Measurements from ENCODE around the gene PWWP2B.

The PWWP2B gene

DNA sequence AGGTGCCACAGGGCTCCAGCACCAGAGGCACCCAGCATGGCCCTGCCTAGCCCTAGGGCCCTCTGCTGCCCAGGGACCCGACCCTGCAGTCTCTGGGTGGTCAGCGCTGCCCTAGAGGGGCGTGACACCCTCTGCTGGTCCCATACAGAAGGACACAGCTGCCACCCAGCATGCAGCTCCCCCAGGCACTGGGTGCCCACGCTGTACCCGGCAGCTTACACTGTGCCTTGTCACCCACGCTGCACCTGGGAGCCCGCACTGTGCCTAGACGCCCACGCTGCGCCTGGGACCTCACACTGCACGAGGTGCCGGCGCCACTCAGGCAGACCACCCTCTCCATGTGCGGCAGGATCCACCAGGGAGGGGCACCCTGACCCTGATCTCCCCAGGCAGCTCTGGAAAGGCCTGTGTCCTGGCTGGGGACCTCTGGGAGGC, 55.2 kb downstream of the PWWP2B start:
- ChIA-PET CTCF (no interaction called here), POLR2A (no interaction called here)
- TF ChIP-seq FOXK2 (IDR thresholded peaks at IDR 0.05) = no peak
- TF ChIP-seq, protein P1, sequence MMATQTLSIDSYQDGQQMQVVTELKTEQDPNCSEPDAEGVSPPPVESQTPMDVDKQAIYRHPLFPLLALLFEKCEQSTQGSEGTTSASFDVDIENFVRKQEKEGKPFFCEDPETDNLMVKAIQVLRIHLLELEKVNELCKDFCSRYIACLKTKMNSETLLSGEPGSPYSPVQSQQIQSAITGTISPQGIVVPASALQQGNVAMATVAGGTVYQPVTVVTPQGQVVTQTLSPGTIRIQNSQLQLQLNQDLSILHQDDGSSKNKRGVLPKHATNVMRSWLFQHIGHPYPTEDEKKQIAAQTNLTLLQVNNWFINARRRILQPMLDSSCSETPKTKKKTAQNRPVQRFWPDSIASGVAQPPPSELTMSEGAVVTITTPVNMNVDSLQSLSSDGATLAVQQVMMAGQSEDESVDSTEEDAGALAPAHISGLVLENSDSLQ (IDR thresholded peaks at IDR 0.05) = no peak
- TF ChIP-seq SUZ12 (IDR thresholded peaks at IDR 0.05) = no peak
- TF ChIP-seq ZNF384 (IDR thresholded peaks at IDR 0.05) = no peak
- TF ChIP-seq FOXA1 (IDR thresholded peaks at IDR 0.05) = no peak
- TF ChIP-seq SP1 (IDR thresholded peaks at IDR 0.05) = no peak
- no peak for TF ChIP-seq NFRKB (IDR thresholded peaks at IDR 0.05)
- no peak for TF ChIP-seq FOXM1 (IDR thresholded peaks at IDR 0.05; ENCODE audit: borderline replicate concordance)
- no peak for TF ChIP-seq LEF1 (IDR thresholded peaks at IDR 0.05; ENCODE audit: borderline replicate concordance)
- TF ChIP-seq L3MBTL2 (conservative IDR thresholded peaks at IDR 0.05) = no peak
- TF ChIP-seq ARNT (IDR thresholded peaks at IDR 0.05) = no peak
- no peak for TF ChIP-seq TARDBP (IDR thresholded peaks at IDR 0.05)
- TF ChIP-seq ELF4 (IDR thresholded peaks at IDR 0.05) = no peak
- TF ChIP-seq HDGF (IDR thresholded peaks at IDR 0.05; ENCODE audit: borderline replicate concordance) = no peak
- no peak for TF ChIP-seq CTBP1 (IDR thresholded peaks at IDR 0.05; ENCODE audit: borderline replicate concordance)
- no peak for TF ChIP-seq BHLHE40 (IDR thresholded peaks at IDR 0.05; ENCODE audit: borderline replicate concordance)
- no peak for DNase-seq (ENCODE audit: extremely low spot score)

DNA sequence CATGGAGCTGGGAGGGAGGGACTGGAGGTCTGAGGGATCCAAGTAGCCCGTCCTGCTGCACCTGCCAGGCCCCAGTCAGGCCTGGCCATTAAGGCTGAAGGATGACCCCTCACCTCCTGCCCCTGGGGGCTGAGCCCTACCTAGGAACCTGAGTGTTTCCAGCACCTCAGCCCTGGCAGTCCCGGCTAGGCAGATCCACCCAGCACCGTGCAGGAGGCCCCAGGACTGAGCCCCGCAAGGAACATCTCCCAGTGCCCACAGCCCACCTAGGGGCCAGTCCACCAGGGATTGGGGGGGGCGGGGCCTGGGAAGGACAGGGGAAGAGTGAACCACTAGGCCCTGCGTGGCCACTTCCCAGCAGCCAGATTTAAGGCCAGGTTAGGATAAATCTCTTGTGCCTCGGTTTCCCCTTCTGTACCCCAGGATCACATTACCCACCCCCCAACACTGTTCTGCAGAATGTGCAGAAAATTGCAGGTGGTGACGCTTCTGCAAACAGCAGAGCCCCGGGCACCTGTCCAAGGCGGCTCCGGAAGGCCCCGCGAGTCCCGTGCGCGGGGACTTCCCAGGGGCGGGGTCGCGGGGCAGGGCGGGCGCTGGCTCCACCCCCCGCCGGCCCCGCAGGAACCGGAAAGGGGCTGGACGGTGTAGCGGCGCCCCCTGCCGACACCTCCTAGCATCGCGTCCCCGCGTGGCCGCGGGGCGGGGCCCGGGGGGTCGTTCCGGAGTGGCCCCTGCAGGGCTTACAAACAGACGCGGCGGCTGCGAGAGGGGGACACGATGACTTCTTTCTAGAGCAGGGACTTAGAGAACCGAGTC, 55.9 kb downstream of the PWWP2B start:
- peak; percentile 95 for DNase-seq (ENCODE audit: extremely low spot score)
- POLR2A ChIA-PET = no interaction called here
- CTCF ChIA-PET = no interaction called here
- TF ChIP-seq ZNF384 (IDR thresholded peaks at IDR 0.05) (no peak), FOXM1 (IDR thresholded peaks at IDR 0.05; ENCODE audit: borderline replicate concordance) (peak; percentile 71; the same call in 1 of the 2 replicates)

DNA sequence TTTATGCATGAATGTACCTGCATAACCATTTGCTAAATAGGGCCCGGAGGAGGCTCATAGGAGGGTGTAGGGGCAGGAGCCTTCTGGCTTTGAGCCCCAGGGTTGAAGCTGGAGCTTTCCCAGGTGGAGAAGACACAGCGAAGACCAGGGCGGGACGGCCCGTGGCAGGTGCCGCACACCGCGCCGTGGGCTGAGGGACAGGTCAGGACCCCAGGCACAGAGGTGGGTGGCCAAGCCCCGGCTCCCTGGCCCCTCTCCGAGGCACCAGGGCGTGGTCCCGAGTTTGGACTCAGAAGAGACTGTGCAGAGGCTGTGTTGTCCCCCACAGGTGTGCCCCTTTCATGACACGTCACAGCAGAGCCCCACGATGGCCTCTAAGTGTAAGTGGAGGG, 56.5 kb downstream of the PWWP2B start:
- no peak for TF ChIP-seq FOXM1 (IDR thresholded peaks at IDR 0.05; ENCODE audit: borderline replicate concordance)
- TF ChIP-seq FOXA1 (IDR thresholded peaks at IDR 0.05) = no peak
- no peak for TF ChIP-seq BHLHE40 (IDR thresholded peaks at IDR 0.05; ENCODE audit: borderline replicate concordance)
- no peak for TF ChIP-seq L3MBTL2 (conservative IDR thresholded peaks at IDR 0.05)
- TF ChIP-seq ELF4 (IDR thresholded peaks at IDR 0.05) = no peak
- TF ChIP-seq SP1 (IDR thresholded peaks at IDR 0.05) = no peak
- TF ChIP-seq LEF1 (IDR thresholded peaks at IDR 0.05; ENCODE audit: borderline replicate concordance) = no peak
- TF ChIP-seq FOXK2 (IDR thresholded peaks at IDR 0.05) = no peak
- no peak for TF ChIP-seq HDGF (IDR thresholded peaks at IDR 0.05; ENCODE audit: borderline replicate concordance)
- TF ChIP-seq, protein P1 (IDR thresholded peaks at IDR 0.05) = no peak
- ChIA-PET POLR2A (no interaction called here), CTCF (no interaction called here)
- DNase-seq (ENCODE audit: extremely low spot score) = no peak

DNA sequence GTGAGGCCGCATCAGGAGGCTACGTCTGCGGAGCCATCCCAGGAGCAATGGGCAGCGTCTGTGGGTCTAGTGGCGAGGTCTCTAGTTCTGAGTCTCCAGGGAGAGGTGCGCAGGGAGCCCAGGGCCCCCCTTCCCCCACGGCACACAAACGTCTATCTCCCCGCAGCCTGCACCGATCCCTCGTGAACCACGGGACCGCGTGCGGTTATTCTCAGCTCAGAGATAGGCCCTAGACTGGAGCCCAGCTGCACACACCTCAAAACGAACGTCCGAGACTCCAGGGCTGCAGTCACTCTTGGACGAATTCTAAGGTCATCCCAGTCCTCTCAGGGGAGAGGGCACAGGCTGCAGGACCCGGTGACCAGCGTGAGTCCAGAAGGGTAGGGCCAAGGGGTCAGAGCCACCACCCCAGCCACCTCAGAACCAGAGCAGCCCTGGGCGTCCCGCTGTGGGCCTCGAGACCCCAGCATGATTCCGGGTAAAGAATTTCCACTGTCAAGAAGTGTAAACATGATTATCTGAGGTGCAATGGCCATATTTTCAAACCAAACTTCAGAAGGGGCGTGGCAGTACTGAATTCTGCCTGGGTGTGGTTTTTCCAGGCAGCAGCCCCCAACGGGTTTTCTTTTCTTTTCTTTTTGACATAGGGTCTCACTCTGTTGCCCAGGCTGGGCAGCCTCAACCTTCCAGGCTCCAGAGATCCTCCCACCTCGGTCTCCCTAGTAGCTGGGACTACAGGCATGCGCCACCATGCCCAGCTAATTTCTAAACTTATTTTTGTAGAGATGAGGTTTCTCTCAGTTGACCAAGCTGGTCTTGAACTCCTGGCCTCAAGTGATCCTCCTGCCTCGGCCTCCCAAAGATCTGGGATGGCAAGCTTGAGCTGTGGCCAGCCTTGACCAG, 57.5 kb downstream of the PWWP2B start:
- POLR2A ChIA-PET = no interaction called here
- TF ChIP-seq HDGF (IDR thresholded peaks at IDR 0.05; ENCODE audit: borderline replicate concordance) (no peak), L3MBTL2 (conservative IDR thresholded peaks at IDR 0.05) (no peak), ELF4 (IDR thresholded peaks at IDR 0.05) (no peak), NFRKB (IDR thresholded peaks at IDR 0.05) (no peak), SP1 (IDR thresholded peaks at IDR 0.05) (no peak), TARDBP (IDR thresholded peaks at IDR 0.05) (no peak), SUZ12 (IDR thresholded peaks at IDR 0.05) (no peak), BHLHE40 (IDR thresholded peaks at IDR 0.05; ENCODE audit: borderline replicate concordance) (no peak), ARNT (IDR thresholded peaks at IDR 0.05) (no peak), ZNF384 (IDR thresholded peaks at IDR 0.05) (no peak), FOXA1 (IDR thresholded peaks at IDR 0.05) (no peak), LEF1 (IDR thresholded peaks at IDR 0.05; ENCODE audit: borderline replicate concordance) (no peak), FOXK2 (IDR thresholded peaks at IDR 0.05) (no peak), FOXM1 (IDR thresholded peaks at IDR 0.05; ENCODE audit: borderline replicate concordance) (no peak), CTBP1 (IDR thresholded peaks at IDR 0.05; ENCODE audit: borderline replicate concordance) (no peak)
- TF ChIP-seq, protein P1 (IDR thresholded peaks at IDR 0.05) = no peak
- CTCF ChIA-PET = interaction anchor here (1.0 kb wide), 1 partner anchor 94 kb away, joined by 3 read pairs; no protein-coding TSS in a partner anchor
- DNase-seq (ENCODE audit: extremely low spot score) = no peak

DNA sequence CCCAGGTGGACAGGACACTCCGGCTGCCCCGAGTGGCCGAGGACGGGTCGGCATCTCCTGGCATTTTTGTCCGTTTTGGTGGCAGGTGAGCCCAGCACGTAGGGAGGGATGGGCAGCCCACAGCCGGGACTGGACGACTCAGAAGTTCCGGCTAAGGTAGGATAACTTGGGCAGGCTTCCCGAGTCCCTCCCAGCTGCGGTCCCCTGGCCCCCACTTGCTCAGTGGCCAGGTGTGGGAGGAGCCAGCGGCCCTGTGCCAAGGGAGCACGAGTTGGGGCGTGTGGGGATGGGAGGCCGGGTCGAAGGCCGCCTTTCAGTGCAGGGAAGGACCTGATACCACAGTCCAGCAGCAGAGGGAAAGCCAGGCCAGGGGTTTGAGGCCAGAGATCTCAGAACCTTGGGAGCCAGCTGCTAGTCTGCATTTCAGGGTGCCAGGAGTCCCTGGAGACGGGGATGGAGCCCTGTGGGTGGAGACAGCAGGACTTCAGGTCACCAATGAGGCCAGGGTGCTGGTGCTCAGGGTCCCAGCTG, 58.5 kb downstream of the PWWP2B start:
- TF ChIP-seq ELF4 (IDR thresholded peaks at IDR 0.05) (no peak), BHLHE40 (IDR thresholded peaks at IDR 0.05; ENCODE audit: borderline replicate concordance) (no peak), CTBP1 (IDR thresholded peaks at IDR 0.05; ENCODE audit: borderline replicate concordance) (no peak), LEF1 (IDR thresholded peaks at IDR 0.05; ENCODE audit: borderline replicate concordance) (no peak), FOXA1 (IDR thresholded peaks at IDR 0.05) (no peak), FOXM1 (IDR thresholded peaks at IDR 0.05; ENCODE audit: borderline replicate concordance) (no peak), SP1 (IDR thresholded peaks at IDR 0.05) (no peak), NFRKB (IDR thresholded peaks at IDR 0.05) (no peak), SUZ12 (IDR thresholded peaks at IDR 0.05) (no peak), FOXK2 (IDR thresholded peaks at IDR 0.05) (no peak), HDGF (IDR thresholded peaks at IDR 0.05; ENCODE audit: borderline replicate concordance) (no peak), TARDBP (IDR thresholded peaks at IDR 0.05) (no peak), ARNT (IDR thresholded peaks at IDR 0.05) (no peak), ZNF384 (IDR thresholded peaks at IDR 0.05) (no peak)
- TF ChIP-seq, protein P1 (IDR thresholded peaks at IDR 0.05) = no peak
- ChIA-PET POLR2A (no interaction called here), CTCF (interaction anchor here (1.0 to 1.3 kb wide), 2 partner anchors 10 to 95 kb away, joined by 3 read pairs; no protein-coding TSS in a partner anchor)
- no peak for DNase-seq (ENCODE audit: extremely low spot score)

All from HEK293T (cell line).